Tibial artery (tissue), 4 donors: ENCODE data around the gene KLHL40.

Experiments used
- DNase-seq, 2 donors: peaks; one replicate each; pipeline ENCODE4 v3.0.0-alpha.2; 2019
- H3K27ac ChIP-seq, 2 donors: fragments of 200-600 bp; sonication (generic) in 1 of 2; 1 replicate in 1 of 2; 2 replicates in 1 of 2; pipeline ENCODE4 v1.5.1; 2018 to 2019; ENCODE audit warnings: mild to moderate bottlenecking in 1 of 2
- H3K27me3 ChIP-seq, 2 donors: fragments of 200-600 bp; sonication (generic) in 1 of 2; one replicate each; pipeline versions ENCODE4 v1.5.1 to v1.6.0; 2016 to 2019
- H3K36me3 ChIP-seq, 3 donors: fragments of 200-600 bp; sonication (generic) in 2 of 3; one replicate each; pipeline ENCODE4 v1.5.1; 2016 to 2019; ENCODE audit warnings: mild to moderate bottlenecking in 2 of 3
- H3K4me1 ChIP-seq, 4 donors: fragments of 200-600 bp; sonication (generic) in 2 of 4; 1 replicate in 3 of 4; 2 replicates in 1 of 4; pipeline ENCODE4 v1.5.1; 2016 to 2019
- H3K4me3 ChIP-seq, 2 donors: fragments of 200-600 bp; sonication (generic) in 1 of 2; 1 replicate in 1 of 2; 2 replicates in 1 of 2; pipeline ENCODE4 v1.5.1; 2018 to 2019; ENCODE audit warnings: mild to moderate bottlenecking in 2 of 2
- H3K9me3 ChIP-seq, 3 donors: fragments of 200-600 bp; sonication (generic) in 1 of 3; one replicate each; pipeline ENCODE4 v1.5.1; 2016 to 2019
- CTCF ChIP-seq, 2 experiments: fragments of 200-600 bp in 1 of 2; fragments of 450-650 bp in 1 of 2; IDR thresholded peaks; one replicate each; pipeline ENCODE4 v1.5.1; 2017 to 2019; ENCODE audit warnings: antibody characterized with exemption in 2 of 2, mild to moderate bottlenecking in 1 of 2, moderate library complexity in 1 of 2
- intact Hi-C: fragments of 100-400 bp; cut with DNase I; formaldehyde crosslinking; loops from one replicate; pipeline ENCODE4 v1.15.0; 2023; ENCODE audit warnings: low total_unique reads

Gene KLHL40

GRCh38 chr3:42685363-42685881 is at the start of gene KLHL40:
TSS of gene KLHL40 (plus strand) at chr3:42685537. CDS start at chr3:42685619, 82 bp downstream.
- H3K27me3 ChIP-seq, result peaks cover 0 to 3% of the 10 kb centered on the region in 2 donors
- peaks cover 0 to 34% (median 31%) of the 10 kb centered on the region in 4 donors for H3K4me1 ChIP-seq
- no peaks in the 10 kb centered on the region for H3K36me3 ChIP-seq
- intact Hi-C loops, result no loop called here
- peak within 1 kb of the TSS; percentile 32 to 45 for H3K4me3 ChIP-seq
- TF ChIP-seq CTCF (IDR thresholded peaks at IDR 0.05), result no peak
- DNase-seq, result peak in 1 of 2 donors; percentile 58
- no peaks in the 10 kb centered on the region for H3K9me3 ChIP-seq
- H3K27ac ChIP-seq, result peak within 1 kb of the TSS; percentile 73 to 81

- no peak for DNase-seq
- TF ChIP-seq CTCF (IDR thresholded peaks at IDR 0.05), result no peak
- Histone ChIP-seq H3K36me3 (peaks cover 80 to 98% (median 90%) of the 10 kb centered on the region in 3 donors), H3K4me1 (peaks cover 0 to 7% (median 0%) of the 10 kb centered on the region in 4 donors), H3K9me3 (no peaks in the 10 kb centered on the region), H3K27me3 (no peaks in the 10 kb centered on the region), H3K4me3 (no peak overlapping the region), H3K27ac (no peak overlapping the region)
- intact Hi-C loops, result no loop called here
Measured at GRCh38 chr3:42637001-42637400, 48.3 kb upstream of the KLHL40 start.

- no peak overlapping the region for H3K27ac ChIP-seq
Measured at GRCh38 chr3:42638339-42638842, 46.9 kb upstream of the KLHL40 start.

DNA sequence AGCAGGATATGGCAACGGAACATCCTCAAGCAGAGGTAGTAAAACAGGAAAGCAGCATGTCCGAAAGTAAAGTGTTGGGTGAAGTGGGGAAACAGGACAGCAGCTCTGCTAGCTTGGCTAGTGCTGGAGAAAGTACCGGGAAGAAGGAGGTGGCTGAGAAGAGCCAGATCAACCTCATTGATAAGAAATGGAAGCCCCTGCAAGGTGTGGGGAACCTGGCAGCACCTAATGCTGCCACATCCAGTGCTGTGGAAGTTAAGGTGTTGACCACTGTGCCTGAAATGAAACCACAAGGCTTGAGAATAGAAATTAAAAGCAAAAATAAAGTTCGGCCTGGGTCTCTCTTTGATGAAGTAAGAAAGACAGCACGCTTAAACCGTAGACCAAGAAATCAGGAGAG is 46.1 kb upstream of the KLHL40 start:
- peaks cover 84 to 97% (median 91%) of the 10 kb centered on the region in 3 donors for H3K36me3 ChIP-seq
- no peak for DNase-seq
- H3K27ac ChIP-seq, result peak overlapping the region; percentile 7 to 23
- H3K27me3 ChIP-seq, result no peaks in the 10 kb centered on the region
- H3K4me3 ChIP-seq, result no peak overlapping the region
- no peaks in the 10 kb centered on the region for H3K9me3 ChIP-seq
- TF ChIP-seq CTCF (IDR thresholded peaks at IDR 0.05), result no peak
- intact Hi-C loops, result no loop called here
- H3K4me1 ChIP-seq, result peaks cover 0 to 7% (median 0%) of the 10 kb centered on the region in 4 donors

More at GRCh38 chr3:42638339-42638842, 46.9 kb upstream of the KLHL40 start:
- TF ChIP-seq CTCF (IDR thresholded peaks at IDR 0.05), result no peak
- Histone ChIP-seq H3K4me3 (no peak overlapping the region), H3K27me3 (no peaks in the 10 kb centered on the region), H3K36me3 (peaks cover 83 to 97% (median 88%) of the 10 kb centered on the region in 3 donors), H3K4me1 (peaks cover 0 to 7% (median 0%) of the 10 kb centered on the region in 4 donors), H3K9me3 (no peaks in the 10 kb centered on the region)
- intact Hi-C loops, result no loop called here
- DNase-seq, result no peak

DNA sequence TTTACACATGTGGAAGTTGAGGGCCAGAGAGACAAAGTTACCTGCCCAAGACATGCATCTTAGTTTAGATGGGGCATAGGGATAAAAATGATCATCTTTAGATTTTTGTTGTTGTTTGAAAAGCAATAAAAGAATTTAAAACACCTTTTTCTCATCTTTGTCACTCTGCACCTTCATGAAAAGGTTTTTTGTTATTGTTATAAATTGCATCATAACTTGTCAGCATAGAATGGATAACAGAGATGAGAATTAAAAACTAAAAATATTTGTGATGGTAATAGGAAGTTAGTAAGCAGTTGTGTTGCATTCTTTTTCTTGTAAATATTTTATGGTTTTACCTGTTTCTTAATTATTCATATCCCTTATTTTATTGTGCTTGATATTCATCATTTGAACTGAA is 45.2 kb upstream of the KLHL40 start:
- intact Hi-C loops, result no loop called here
- peaks cover 0 to 7% (median 0%) of the 10 kb centered on the region in 4 donors for H3K4me1 ChIP-seq
- H3K9me3 ChIP-seq, result no peaks in the 10 kb centered on the region
- H3K27me3 ChIP-seq, result no peaks in the 10 kb centered on the region
- H3K4me3 ChIP-seq, result no peak overlapping the region
- H3K27ac ChIP-seq, result peak overlapping the region in 1 of 2 donors; percentile 23
- H3K36me3 ChIP-seq, result peaks cover 85 to 99% (median 99%) of the 10 kb centered on the region in 3 donors
- TF ChIP-seq CTCF (IDR thresholded peaks at IDR 0.05), result no peak
- no peak for DNase-seq
